Right renal pelvis (tissue), 4 donors: ENCODE results near the gene SOWAHB. TPM values are rescaled to one million over a fixed set of nuclear protein-coding genes. Genes with fewer than 3 reads are reported as not detected.
A peak's percentile ranks its signal among the peaks of the same experiment; 100 is the strongest.

Experiments used
- DNase-seq, 4 donors: peaks; one replicate each; pipeline ENCODE4 v3.0.0-alpha.2; 2013; ENCODE audit warnings: low read depth in 4 of 4, low spot score in 3 of 4, missing footprints in 1 of 4
- polyA plus RNA-seq, 4 donors: library from polyadenylated mRNA; unstranded; fragments of 120-200 nt; gene quantifications; one replicate each; pipeline ENCODE4 v1.2.1, GENCODE V29; 2013; ENCODE audit not compliant: insufficient read length in 4 of 4

SOWAHB gene
- polyA plus RNA-seq: 1 to 10 TPM; 4.6 to 6.3 (median 5.4) TPM

GRCh38 chr4:76897536-76898384 is at the start of gene SOWAHB:
SOWAHB (minus strand) TSS chr4:76898144; CDS start chr4:76897849, 295 bp downstream.
- DNase-seq: peak; percentile 50 to 65 (median 61)

- no peak for DNase-seq
These were observed 49.4 kb upstream of the SOWAHB start for GRCh38 chr4:76947369-76947768.

GRCh38 chr4:76943790-76944189 is 45.8 kb upstream of the SOWAHB start:
- no peak for DNase-seq

- DNase-seq: no peak
These were observed 45.2 kb upstream of the SOWAHB start for GRCh38 chr4:76943129-76943620.

GRCh38 chr4:76939184-76939583 is 41.2 kb upstream of the SOWAHB start:
- DNase-seq: no peak

GRCh38 chr4:76931576-76932276 is 33.8 kb upstream of the SOWAHB start:
- no peak for DNase-seq

- DNase-seq: no peak
These were observed 33.1 kb upstream of the SOWAHB start for GRCh38 chr4:76931087-76931486.

GRCh38 chr4:76930685-76931084 is 32.7 kb upstream of the SOWAHB start:
- DNase-seq: no peak

GRCh38 chr4:76926841-76927240 is 28.9 kb upstream of the SOWAHB start:
- DNase-seq: no peak

GRCh38 chr4:76923619-76924357 is 25.8 kb upstream of the SOWAHB start:
- no peak for DNase-seq

GRCh38 chr4:76920715-76921114 is 22.8 kb upstream of the SOWAHB start:
- DNase-seq: no peak

GRCh38 chr4:76909711-76910110 is 11.8 kb upstream of the SOWAHB start:
- no peak for DNase-seq

- no peak for DNase-seq
These were observed 7.6 kb upstream of the SOWAHB start for GRCh38 chr4:76905521-76905920.

GRCh38 chr4:76904646-76905190 is 6.8 kb upstream of the SOWAHB start:
- DNase-seq: no peak

- no peak for DNase-seq
These were observed 4.4 kb upstream of the SOWAHB start for GRCh38 chr4:76902233-76902890.

- no peak for DNase-seq
These were observed 1.2 kb upstream of the SOWAHB start for GRCh38 chr4:76898949-76899645.

GRCh38 chr4:76898385-76898692 is 395 bp upstream of the SOWAHB start:
- DNase-seq: peak in 1 of 4 donors; percentile 28

GRCh38 chr4:76896614-76897535 is 1.1 kb downstream of the SOWAHB start:
- DNase-seq: peak in 1 of 4 donors; percentile 50

GRCh38 chr4:76896048-76896447 is 1.9 kb downstream of the SOWAHB start:
- no peak for DNase-seq
